WTC11 (cell line): ENCODE data around the gene ATOX1. TPM values are rescaled to one million over a fixed set of nuclear protein-coding genes. Genes with fewer than 3 reads are reported as not detected.
A peak's percentile ranks its signal among the peaks of the same experiment; 100 is the strongest.

ENCODE experiments used
- CREM ChIP-seq: sonication (generic); formaldehyde crosslinking; IDR thresholded peaks from 2 replicates; pipeline ENCODE4 v1.8.1; 2022; ENCODE audit warnings: mild to moderate bottlenecking, missing genetic modification reagents, moderate library complexity
- EMX1 ChIP-seq: fragments of 250-450 bp; sonication (Bioruptor Pico); IDR thresholded peaks from 2 replicates; pipeline ENCODE4 v1.8.0; 2021; ENCODE audit warnings: mild to moderate bottlenecking
- ETV6 ChIP-seq: sonication (generic); formaldehyde crosslinking; IDR thresholded peaks from 2 replicates; pipeline ENCODE4 v1.8.1; 2022; ENCODE audit warnings: mild to moderate bottlenecking, missing genetic modification reagents
- GTF2I ChIP-seq: fragments of 250-450 bp; sonication (Bioruptor Pico); conservative IDR thresholded peaks from 2 replicates; pipeline ENCODE4 v1.4.0; 2021; ENCODE audit warnings: mild to moderate bottlenecking
- KAT7 ChIP-seq: sonication (generic); formaldehyde crosslinking; IDR thresholded peaks from 2 replicates; pipeline ENCODE4 v1.8.1; 2023; ENCODE audit warnings: missing genetic modification reagents, mild to moderate bottlenecking, borderline replicate concordance
- NFYB ChIP-seq: sonication (generic); formaldehyde crosslinking; conservative IDR thresholded peaks from 2 replicates; pipeline ENCODE4 v1.8.0; 2022; ENCODE audit warnings: low read depth, missing genetic modification reagents
- NR2C2 ChIP-seq: sonication (generic); formaldehyde crosslinking; IDR thresholded peaks from 2 replicates; pipeline ENCODE4 v1.8.0; 2022; ENCODE audit warnings: mild to moderate bottlenecking, missing genetic modification reagents
- NR3C1 ChIP-seq: sonication (generic); formaldehyde crosslinking; conservative IDR thresholded peaks from 2 replicates; pipeline ENCODE4 v1.8.1; 2023; ENCODE audit warnings: low read depth, mild to moderate bottlenecking, missing genetic modification reagents
- RELA ChIP-seq: sonication (generic); formaldehyde crosslinking; IDR thresholded peaks from 2 replicates; pipeline ENCODE4 v1.8.1; 2022; ENCODE audit warnings: missing genetic modification reagents, mild to moderate bottlenecking, borderline replicate concordance
- SMAD4 ChIP-seq: sonication (generic); formaldehyde crosslinking; IDR thresholded peaks from 2 replicates; pipeline ENCODE4 v1.8.0; 2022; ENCODE audit warnings: mild to moderate bottlenecking, missing genetic modification reagents
- SOX15 ChIP-seq: fragments of 250-450 bp; sonication (Bioruptor Pico); IDR thresholded peaks from 2 replicates; pipeline ENCODE4 v1.9.0; 2021; ENCODE audit warnings: mild to moderate bottlenecking
- TP53 ChIP-seq: sonication (generic); formaldehyde crosslinking; IDR thresholded peaks from 2 replicates; pipeline ENCODE4 v1.8.1; 2023; ENCODE audit warnings: mild to moderate bottlenecking, missing genetic modification reagents
- ZNF232 ChIP-seq: sonication (generic); formaldehyde crosslinking; IDR thresholded peaks from 2 replicates; pipeline ENCODE4 v1.8.0; 2022; ENCODE audit warnings: mild to moderate bottlenecking, missing genetic modification reagents
- total RNA-seq: library from RNA; stranded (reverse); gene quantifications from 3 replicates; pipeline ENCODE4 v1.2.3, GENCODE V29; 2021
- TF ChIP-seq, protein P1 (sequence below): sonication (generic); formaldehyde crosslinking; IDR thresholded peaks from 2 replicates; pipeline ENCODE4 v1.8.1; 2023; ENCODE audit warnings: mild to moderate bottlenecking, missing genetic modification reagents, borderline replicate concordance
- TF ChIP-seq, protein P2 (sequence below): sonication (generic); formaldehyde crosslinking; IDR thresholded peaks from 2 replicates; pipeline ENCODE4 v1.8.0; 2022; ENCODE audit warnings: mild to moderate bottlenecking, missing genetic modification reagents
- TF ChIP-seq, protein P3 (sequence below): sonication (generic); formaldehyde crosslinking; IDR thresholded peaks from 2 replicates; pipeline ENCODE4 v1.8.1; 2023; ENCODE audit warnings: mild to moderate bottlenecking, missing genetic modification reagents
- TF ChIP-seq, protein P4 (sequence below): sonication (generic); formaldehyde crosslinking; IDR thresholded peaks from 2 replicates; pipeline ENCODE4 v1.8.0; 2023; ENCODE audit warnings: mild to moderate bottlenecking, missing genetic modification reagents
- TF ChIP-seq, protein P5 (sequence below): sonication (generic); formaldehyde crosslinking; IDR thresholded peaks from 2 replicates; pipeline ENCODE4 v1.8.0; 2023; ENCODE audit warnings: missing genetic modification reagents
- TF ChIP-seq, protein P6 (sequence below): sonication (generic); formaldehyde crosslinking; IDR thresholded peaks from 2 replicates; pipeline ENCODE4 v1.8.1; 2023; ENCODE audit warnings: mild to moderate bottlenecking, missing genetic modification reagents, moderate library complexity
- TF ChIP-seq, protein P7 (sequence below): fragments of 250-450 bp; sonication (Bioruptor Pico); conservative IDR thresholded peaks from 2 replicates; pipeline ENCODE4 v1.9.0; 2021; ENCODE audit warnings: mild to moderate bottlenecking
- TF ChIP-seq, protein P8 (sequence below): sonication (generic); formaldehyde crosslinking; IDR thresholded peaks from 2 replicates; pipeline ENCODE4 v1.8.0; 2022; ENCODE audit warnings: missing genetic modification reagents

The ATOX1 gene
- total RNA-seq, 1 experiment from 2014 or later: 76.4 TPM

DNA sequence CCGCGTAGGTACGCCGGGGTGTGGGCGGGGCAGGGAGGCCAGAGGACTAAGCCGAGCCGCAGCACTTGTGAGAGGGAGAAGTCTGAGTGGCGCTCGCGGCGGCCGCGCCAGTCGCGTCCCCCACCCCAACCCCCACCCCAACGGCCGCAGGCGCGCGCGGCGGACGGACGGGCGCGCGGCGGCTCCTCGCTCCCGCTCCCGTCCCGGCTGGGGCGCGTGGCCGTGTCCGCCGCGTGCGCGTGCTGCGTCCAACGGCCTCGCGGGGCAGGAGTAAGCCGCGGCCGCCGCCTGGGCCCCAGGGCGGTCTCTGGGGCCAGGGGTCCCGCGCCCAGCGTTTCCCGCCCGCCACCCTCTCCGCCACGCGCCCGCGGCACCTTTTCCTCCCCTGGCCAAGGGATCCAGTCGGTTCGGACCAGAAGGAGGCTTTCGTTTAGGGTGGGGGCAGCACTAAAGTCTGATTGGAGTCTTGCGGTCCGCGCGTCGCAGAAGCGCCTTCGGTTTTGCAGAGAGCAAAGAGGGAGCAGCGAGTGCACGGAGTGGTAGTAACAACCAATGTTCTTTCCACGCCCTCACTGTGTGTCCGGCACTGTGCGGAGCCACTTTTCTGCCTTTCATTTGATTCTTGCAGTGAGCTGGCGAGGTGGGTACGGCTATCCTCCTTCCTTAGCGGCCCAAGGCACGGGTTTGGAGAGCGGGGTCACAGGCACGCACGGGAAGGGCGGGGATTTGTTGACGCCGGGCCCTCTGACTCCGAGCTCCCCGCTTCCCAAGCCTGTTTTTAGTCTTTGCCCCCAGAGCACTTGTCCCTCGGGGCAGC, 13.8 kb upstream of the ATOX1 start (continued):
- TF ChIP-seq, protein P1, sequence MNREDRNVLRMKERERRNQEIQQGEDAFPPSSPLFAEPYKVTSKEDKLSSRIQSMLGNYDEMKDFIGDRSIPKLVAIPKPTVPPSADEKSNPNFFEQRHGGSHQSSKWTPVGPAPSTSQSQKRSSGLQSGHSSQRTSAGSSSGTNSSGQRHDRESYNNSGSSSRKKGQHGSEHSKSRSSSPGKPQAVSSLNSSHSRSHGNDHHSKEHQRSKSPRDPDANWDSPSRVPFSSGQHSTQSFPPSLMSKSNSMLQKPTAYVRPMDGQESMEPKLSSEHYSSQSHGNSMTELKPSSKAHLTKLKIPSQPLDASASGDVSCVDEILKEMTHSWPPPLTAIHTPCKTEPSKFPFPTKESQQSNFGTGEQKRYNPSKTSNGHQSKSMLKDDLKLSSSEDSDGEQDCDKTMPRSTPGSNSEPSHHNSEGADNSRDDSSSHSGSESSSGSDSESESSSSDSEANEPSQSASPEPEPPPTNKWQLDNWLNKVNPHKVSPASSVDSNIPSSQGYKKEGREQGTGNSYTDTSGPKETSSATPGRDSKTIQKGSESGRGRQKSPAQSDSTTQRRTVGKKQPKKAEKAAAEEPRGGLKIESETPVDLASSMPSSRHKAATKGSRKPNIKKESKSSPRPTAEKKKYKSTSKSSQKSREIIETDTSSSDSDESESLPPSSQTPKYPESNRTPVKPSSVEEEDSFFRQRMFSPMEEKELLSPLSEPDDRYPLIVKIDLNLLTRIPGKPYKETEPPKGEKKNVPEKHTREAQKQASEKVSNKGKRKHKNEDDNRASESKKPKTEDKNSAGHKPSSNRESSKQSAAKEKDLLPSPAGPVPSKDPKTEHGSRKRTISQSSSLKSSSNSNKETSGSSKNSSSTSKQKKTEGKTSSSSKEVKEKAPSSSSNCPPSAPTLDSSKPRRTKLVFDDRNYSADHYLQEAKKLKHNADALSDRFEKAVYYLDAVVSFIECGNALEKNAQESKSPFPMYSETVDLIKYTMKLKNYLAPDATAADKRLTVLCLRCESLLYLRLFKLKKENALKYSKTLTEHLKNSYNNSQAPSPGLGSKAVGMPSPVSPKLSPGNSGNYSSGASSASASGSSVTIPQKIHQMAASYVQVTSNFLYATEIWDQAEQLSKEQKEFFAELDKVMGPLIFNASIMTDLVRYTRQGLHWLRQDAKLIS (CRISPR knock-in tag): no peak
- TF ChIP-seq, protein P2, sequence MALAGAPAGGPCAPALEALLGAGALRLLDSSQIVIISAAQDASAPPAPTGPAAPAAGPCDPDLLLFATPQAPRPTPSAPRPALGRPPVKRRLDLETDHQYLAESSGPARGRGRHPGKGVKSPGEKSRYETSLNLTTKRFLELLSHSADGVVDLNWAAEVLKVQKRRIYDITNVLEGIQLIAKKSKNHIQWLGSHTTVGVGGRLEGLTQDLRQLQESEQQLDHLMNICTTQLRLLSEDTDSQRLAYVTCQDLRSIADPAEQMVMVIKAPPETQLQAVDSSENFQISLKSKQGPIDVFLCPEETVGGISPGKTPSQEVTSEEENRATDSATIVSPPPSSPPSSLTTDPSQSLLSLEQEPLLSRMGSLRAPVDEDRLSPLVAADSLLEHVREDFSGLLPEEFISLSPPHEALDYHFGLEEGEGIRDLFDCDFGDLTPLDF (CRISPR knock-in tag): no peak
- TF ChIP-seq, protein P3, sequence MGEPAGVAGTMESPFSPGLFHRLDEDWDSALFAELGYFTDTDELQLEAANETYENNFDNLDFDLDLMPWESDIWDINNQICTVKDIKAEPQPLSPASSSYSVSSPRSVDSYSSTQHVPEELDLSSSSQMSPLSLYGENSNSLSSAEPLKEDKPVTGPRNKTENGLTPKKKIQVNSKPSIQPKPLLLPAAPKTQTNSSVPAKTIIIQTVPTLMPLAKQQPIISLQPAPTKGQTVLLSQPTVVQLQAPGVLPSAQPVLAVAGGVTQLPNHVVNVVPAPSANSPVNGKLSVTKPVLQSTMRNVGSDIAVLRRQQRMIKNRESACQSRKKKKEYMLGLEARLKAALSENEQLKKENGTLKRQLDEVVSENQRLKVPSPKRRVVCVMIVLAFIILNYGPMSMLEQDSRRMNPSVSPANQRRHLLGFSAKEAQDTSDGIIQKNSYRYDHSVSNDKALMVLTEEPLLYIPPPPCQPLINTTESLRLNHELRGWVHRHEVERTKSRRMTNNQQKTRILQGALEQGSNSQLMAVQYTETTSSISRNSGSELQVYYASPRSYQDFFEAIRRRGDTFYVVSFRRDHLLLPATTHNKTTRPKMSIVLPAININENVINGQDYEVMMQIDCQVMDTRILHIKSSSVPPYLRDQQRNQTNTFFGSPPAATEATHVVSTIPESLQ (CRISPR knock-in tag): no peak
- TF ChIP-seq ETV6 (CRISPR knock-in tag): peak; percentile 63
- 0 out of 2 replicates have a peak, but pooled peaks have one; percentile 37 for TF ChIP-seq ZNF232
- TF ChIP-seq CREM (CRISPR knock-in tag): no peak
- TF ChIP-seq TP53: no peak
- no peak for TF ChIP-seq GTF2I (CRISPR knock-in tag)
- no peak for TF ChIP-seq EMX1
- no peak for TF ChIP-seq SMAD4 (CRISPR knock-in tag)
- TF ChIP-seq, protein P4, sequence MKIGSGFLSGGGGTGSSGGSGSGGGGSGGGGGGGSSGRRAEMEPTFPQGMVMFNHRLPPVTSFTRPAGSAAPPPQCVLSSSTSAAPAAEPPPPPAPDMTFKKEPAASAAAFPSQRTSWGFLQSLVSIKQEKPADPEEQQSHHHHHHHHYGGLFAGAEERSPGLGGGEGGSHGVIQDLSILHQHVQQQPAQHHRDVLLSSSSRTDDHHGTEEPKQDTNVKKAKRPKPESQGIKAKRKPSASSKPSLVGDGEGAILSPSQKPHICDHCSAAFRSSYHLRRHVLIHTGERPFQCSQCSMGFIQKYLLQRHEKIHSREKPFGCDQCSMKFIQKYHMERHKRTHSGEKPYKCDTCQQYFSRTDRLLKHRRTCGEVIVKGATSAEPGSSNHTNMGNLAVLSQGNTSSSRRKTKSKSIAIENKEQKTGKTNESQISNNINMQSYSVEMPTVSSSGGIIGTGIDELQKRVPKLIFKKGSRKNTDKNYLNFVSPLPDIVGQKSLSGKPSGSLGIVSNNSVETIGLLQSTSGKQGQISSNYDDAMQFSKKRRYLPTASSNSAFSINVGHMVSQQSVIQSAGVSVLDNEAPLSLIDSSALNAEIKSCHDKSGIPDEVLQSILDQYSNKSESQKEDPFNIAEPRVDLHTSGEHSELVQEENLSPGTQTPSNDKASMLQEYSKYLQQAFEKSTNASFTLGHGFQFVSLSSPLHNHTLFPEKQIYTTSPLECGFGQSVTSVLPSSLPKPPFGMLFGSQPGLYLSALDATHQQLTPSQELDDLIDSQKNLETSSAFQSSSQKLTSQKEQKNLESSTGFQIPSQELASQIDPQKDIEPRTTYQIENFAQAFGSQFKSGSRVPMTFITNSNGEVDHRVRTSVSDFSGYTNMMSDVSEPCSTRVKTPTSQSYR (CRISPR knock-in tag): no peak
- TF ChIP-seq, protein P5, sequence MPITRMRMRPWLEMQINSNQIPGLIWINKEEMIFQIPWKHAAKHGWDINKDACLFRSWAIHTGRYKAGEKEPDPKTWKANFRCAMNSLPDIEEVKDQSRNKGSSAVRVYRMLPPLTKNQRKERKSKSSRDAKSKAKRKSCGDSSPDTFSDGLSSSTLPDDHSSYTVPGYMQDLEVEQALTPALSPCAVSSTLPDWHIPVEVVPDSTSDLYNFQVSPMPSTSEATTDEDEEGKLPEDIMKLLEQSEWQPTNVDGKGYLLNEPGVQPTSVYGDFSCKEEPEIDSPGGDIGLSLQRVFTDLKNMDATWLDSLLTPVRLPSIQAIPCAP (CRISPR knock-in tag): no peak
- TF ChIP-seq NFYB (CRISPR knock-in tag): no peak
- no peak for TF ChIP-seq SOX15
- TF ChIP-seq, protein P6, sequence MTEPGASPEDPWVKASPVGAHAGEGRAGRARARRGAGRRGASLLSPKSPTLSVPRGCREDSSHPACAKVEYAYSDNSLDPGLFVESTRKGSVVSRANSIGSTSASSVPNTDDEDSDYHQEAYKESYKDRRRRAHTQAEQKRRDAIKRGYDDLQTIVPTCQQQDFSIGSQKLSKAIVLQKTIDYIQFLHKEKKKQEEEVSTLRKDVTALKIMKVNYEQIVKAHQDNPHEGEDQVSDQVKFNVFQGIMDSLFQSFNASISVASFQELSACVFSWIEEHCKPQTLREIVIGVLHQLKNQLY (CRISPR knock-in tag): no peak
- no peak for TF ChIP-seq KAT7 (CRISPR knock-in tag)
- TF ChIP-seq, protein P7, sequence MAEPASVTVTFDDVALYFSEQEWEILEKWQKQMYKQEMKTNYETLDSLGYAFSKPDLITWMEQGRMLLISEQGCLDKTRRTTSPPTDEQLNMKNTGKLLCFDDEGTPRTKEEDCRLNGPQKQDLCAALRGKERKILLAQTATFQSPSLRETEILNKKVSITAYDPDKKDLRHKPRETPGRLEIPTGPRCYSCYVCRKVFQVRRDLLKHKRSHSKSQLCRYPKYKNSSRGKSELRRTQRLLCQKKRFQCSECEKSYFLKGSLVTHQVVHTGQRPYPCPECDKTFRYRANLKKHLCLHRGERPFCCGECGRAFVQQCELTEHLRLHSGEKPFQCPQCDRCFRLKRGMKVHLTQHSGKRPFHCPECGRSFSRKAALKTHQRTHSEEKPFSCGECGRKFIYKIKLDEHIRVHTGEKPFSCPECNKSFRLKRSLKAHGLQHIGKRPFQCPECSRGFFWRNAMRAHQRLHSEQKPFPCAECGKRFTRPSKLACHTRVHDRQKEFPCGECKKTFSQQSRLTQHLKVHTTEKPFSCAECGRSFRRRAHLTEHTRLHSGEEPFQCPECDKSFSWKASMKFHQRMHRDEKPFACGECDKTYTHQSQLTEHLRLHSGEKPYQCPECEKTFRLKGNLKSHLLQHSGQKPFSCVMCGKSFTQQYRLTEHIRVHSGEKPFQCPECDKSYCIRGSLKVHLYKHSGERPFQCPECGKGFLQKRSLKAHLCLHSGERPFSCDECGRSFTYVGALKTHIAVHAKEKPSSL (CRISPR knock-in tag): no peak
- no peak for TF ChIP-seq NR2C2
- TF ChIP-seq RELA (CRISPR knock-in tag): no peak
- TF ChIP-seq NR3C1: no peak
- TF ChIP-seq, protein P8, sequence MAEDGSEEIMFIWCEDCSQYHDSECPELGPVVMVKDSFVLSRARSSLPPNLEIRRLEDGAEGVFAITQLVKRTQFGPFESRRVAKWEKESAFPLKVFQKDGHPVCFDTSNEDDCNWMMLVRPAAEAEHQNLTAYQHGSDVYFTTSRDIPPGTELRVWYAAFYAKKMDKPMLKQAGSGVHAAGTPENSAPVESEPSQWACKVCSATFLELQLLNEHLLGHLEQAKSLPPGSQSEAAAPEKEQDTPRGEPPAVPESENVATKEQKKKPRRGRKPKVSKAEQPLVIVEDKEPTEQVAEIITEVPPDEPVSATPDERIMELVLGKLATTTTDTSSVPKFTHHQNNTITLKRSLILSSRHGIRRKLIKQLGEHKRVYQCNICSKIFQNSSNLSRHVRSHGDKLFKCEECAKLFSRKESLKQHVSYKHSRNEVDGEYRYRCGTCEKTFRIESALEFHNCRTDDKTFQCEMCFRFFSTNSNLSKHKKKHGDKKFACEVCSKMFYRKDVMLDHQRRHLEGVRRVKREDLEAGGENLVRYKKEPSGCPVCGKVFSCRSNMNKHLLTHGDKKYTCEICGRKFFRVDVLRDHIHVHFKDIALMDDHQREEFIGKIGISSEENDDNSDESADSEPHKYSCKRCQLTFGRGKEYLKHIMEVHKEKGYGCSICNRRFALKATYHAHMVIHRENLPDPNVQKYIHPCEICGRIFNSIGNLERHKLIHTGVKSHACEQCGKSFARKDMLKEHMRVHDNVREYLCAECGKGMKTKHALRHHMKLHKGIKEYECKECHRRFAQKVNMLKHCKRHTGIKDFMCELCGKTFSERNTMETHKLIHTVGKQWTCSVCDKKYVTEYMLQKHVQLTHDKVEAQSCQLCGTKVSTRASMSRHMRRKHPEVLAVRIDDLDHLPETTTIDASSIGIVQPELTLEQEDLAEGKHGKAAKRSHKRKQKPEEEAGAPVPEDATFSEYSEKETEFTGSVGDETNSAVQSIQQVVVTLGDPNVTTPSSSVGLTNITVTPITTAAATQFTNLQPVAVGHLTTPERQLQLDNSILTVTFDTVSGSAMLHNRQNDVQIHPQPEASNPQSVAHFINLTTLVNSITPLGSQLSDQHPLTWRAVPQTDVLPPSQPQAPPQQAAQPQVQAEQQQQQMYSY: peak; percentile 18; the same call in 1 of the 2 replicates
